Stimulated activated CD4-positive, alpha-beta T cell treated with anti-CD3 and anti-CD28 coated beads, Interleukin-2, amount 100 ng/mL, for 48 hours (primary cell): ENCODE results near the gene LRP8.
"Not testable (repeated sequence)": the region's sequence is repeated elsewhere in the genome, so short reads cannot be mapped to it uniquely, and the experiment has no call there.

Experiments
- DNase-seq, 2 donors: peaks; one replicate each; pipeline ENCODE4 v3.0.0-alpha.2; 2020

LRP8 gene

GRCh38 chr1:53206735-53207379, 121.0 kb downstream of the LRP8 start:
- DNase-seq, result no peak

DNA sequence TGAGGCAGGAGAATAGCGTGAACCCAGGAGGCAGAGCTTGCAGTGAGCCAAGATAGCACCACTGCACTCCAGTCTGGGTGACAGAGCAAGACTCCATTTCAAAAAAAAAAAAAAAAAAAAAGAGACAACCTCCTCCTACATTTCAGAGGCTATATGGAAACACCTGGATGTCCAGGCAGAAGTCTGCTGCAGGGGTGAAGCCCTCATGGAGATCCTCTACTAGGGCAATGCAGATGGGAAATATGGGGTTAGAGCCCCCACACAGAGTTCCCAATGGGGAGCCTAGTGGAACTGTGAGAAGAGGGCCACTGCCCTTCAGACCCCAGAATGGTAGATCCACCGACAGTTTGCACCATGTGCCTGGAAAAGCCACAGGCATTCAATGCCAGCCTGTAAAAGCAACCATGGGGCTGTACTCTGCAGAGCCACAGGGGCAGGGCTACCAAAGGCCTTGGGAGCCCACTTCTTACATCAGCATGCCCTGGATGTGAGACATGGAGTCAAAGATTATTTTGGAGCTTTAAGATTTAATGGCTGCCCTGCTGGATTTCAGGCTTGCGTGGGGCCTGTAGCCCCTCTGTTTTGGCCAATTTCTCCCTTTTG, 121.7 kb downstream of the LRP8 start:
- not testable (repeated sequence) for DNase-seq

DNA sequence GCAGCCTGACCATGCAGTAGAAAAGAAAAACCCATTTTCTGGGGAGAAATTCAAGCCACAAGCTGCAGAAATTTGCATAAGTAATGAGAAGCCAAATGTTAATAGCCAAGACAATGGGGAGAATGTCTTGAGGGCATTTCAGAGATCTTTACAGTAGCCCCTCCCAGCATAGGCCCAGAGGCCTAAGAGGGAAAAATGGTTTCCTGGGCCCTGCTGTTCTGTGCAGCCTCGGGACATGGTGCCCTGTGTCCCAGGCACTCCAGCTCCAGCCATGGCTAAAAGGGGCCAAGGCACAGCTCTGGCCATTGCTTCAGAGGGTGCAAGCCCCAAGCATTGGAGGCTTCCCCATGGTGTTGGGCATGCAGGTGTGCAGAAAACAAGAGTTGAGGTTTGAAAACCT, 122.4 kb downstream of the LRP8 start:
- not testable (repeated sequence) for DNase-seq

DNA sequence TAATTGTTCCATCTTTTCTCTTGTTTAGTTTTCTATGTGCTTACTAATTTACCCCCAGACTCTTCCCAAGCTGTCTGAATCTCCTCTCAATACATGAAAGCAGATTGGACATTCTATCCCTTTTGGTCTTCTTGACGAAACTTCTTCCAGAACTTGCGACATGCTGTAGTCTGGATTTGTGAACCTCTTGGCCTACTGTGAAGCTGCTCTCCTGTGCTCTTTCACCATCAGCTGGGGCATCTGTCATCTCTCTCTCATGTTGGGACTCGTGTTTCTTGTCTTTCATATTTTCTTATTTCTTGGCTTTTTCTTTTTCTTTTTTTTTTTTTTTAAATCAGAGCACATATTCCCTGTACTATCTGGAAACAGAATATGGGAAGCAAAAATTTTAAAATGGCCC, 124.4 kb downstream of the LRP8 start:
- no peak for DNase-seq

DNA sequence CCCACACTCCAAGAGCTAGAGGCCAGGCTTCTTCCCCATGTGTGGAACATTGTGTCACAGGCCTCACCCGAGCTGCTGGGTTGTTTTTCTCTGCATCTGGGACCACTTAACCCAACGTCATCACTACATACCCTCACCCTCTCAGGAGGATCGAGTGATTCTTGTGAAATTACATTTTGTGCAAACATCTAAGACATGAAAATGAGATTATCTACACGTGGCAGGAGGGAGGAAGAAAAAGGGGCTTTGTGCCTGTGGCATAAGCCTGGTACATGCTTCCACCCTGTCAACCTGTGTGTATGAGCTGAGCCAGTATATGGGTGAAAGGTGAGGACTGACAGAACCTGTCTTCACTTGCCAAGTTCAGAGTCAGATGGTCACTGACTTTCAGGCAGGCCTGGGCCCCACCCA, 129.6 kb downstream of the LRP8 start:
- DNase-seq, result no peak

GRCh38 chr1:53197291-53198200, 130.3 kb downstream of the LRP8 start:
- DNase-seq, result no peak

DNA sequence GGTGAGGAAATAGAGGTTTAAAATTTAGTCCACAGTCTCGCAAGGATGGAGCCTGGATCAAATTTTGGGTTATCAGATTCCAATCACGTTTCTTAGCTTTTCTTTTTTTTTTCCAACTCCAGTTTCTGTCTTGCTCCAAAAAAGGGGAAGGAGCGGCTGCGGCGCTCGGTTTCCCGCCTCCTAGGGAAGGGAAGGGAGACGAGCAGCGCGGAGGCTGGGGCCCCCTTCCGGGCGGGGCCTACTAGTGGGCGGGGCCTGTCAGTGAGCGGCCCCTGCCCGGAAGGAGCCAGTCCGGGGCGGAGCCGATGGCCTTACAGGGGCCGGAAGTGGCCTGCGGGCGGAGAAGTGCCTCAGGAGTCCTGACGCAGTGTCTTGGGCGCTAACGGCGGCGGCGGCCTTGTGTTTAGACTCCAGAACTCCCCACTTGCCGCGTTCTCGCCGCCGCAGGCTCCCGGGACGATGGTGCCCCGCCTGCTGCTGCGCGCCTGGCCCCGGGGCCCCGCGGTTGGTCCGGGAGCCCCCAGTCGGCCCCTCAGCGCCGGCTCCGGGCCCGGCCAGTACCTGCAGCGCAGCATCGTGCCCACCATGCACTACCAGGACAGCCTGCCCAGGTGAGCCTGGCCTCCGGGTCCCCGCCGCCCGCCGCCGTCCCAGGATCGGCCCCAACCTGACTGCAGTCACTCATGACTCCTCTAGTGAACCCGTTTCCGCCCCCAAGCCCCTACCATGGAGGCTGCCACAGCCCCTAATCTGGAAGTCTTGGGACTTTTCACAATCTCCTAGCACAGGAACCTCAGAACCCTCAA, 131.2 kb downstream of the LRP8 start, which contains the start of gene CPT2:
TSS of gene CPT2 (plus strand) at position 340 of the 806 bp plus-strand sequence. CDS start at position 460, 120 bp downstream.
- peak; percentile 87 to 89 for DNase-seq

GRCh38 chr1:53196017-53196484, 131.8 kb downstream of the LRP8 start:
- no peak for DNase-seq

DNA sequence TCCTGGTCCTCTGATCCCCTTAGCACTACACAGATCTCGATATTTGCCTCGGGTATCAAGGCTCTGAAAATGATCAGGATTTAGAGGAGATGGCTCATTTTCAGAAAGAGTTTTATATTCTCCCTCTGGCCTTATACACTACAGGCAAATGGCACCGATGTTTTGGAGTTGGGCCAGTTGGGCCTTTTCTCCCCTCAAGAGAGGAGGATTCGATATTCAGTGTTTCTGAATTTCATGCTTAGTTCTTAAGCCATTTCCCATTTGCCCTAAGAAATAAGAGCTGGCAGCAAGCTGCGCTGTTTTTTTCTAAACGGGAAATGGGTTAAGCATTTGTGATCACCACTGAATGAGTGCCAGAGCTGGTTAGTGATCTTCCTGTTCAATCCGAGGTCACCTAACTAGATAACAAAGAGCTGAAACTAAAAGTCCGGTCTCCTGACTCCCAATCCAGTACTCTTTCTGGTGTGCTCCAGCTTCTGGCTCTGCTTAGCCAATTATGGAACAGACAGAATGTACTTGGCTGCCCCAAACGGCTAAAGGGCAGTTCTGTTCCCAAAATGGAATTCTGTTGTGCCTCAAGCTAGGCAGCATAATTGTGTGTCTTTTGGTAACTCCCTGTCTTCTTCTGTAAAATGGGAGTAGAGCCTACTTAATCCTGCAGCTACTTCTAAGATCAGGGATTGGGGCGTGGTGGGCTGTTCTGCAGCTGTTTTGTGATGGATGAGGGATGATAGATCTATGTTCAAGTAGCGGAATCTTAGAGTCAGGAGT, 132.4 kb downstream of the LRP8 start:
- no peak for DNase-seq
